ENCODE data around the gene ERCC6. TPM values are rescaled to one million over a fixed set of nuclear protein-coding genes. Genes with fewer than 3 reads are reported as not detected.

The ERCC6 gene
- total RNA-seq, 4 donors from 2014 or later: 16.0 to 34.0 (median 22.4) TPM

DNA sequence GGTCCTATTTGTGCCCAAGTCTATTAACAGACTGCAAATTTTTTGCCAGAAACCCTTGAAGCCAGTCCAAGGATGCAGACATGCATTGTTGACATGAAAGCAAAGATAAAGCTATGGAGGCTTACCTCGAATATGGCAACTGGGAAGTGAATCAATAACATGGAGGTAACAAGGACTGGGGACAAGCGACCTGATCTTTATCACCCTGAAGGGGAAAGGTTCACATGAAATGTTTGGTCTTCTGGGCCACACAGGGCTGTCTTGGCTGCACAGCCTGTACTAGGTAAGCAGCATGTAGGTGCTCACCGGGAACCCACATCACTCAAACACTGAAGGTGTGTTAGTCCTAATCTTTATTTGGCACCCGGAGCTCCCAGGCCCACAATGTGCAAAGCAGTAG lies 17.9 kb downstream of the ERCC6 start:
- H3K9me3 ChIP-seq: no peaks in the 10 kb centered on the region
- WGBS, 2 donors (ENCODE audit: low coverage in 1 of 2): 67% methylated on average over 4 of the region's 4 CpGs; no CpG with 5 or more reads in 1 of the 2 donors
- in situ Hi-C loops (cut with MboI; ENCODE audit: low pct_ligation_motif_present in 1 of 4, low pct_unique_long_range_greater_than_20kb in 1 of 4, low sequenced_read_pairs in 3 of 4) (loop anchor here (25.0 kb wide), 2 partner anchors 534 to 859 kb away; no protein-coding TSS in a partner anchor), intact Hi-C loops (cut with DNase I; ENCODE audit: low total_unique reads) (no loop called here)
- H3K27me3 ChIP-seq: no peaks in the 10 kb centered on the region
- TF ChIP-seq POLR2A (IDR thresholded peaks at IDR 0.05): no peak
- no peak for TF ChIP-seq CTCF (IDR thresholded peaks at IDR 0.05)
- no peak for TF ChIP-seq EP300 (IDR thresholded peaks at IDR 0.05; ENCODE audit: low read depth)
- TF ChIP-seq POLR2AphosphoS5 (IDR thresholded peaks at IDR 0.05): no peak
- H3K4me3 ChIP-seq: no peak overlapping the region
- H3K36me3 ChIP-seq: peaks cover 0 to 15% (median 6%) of the 10 kb centered on the region in 4 donors
- no peaks in the 10 kb centered on the region for H3K4me1 ChIP-seq
- DNase-seq: no peak
- H3K27ac ChIP-seq: no peak overlapping the region

- in situ Hi-C loops (cut with MboI; ENCODE audit: low pct_ligation_motif_present in 1 of 4, low pct_unique_long_range_greater_than_20kb in 1 of 4, low sequenced_read_pairs in 3 of 4) (loop anchor here (25.0 kb wide), 2 partner anchors 533 to 858 kb away; no protein-coding TSS in a partner anchor), intact Hi-C loops (cut with DNase I; ENCODE audit: low total_unique reads) (no loop called here)
- Histone ChIP-seq H3K9me3 (no peaks in the 10 kb centered on the region), H3K36me3 (peaks cover 0 to 12% (median 4%) of the 10 kb centered on the region in 4 donors), H3K4me3 (no peak overlapping the region), H3K4me1 (no peaks in the 10 kb centered on the region), H3K27ac (no peak overlapping the region), H3K27me3 (no peaks in the 10 kb centered on the region)
- 71% methylated on average over 8 of the region's 8 CpGs; no CpG with 5 or more reads in 1 of the 2 donors for WGBS, 2 donors (ENCODE audit: low coverage in 1 of 2)
- DNase-seq: no peak
- TF ChIP-seq POLR2A (IDR thresholded peaks at IDR 0.05): no peak
- no peak for TF ChIP-seq CTCF (IDR thresholded peaks at IDR 0.05)
- no peak for TF ChIP-seq POLR2AphosphoS5 (IDR thresholded peaks at IDR 0.05)
- TF ChIP-seq EP300 (IDR thresholded peaks at IDR 0.05; ENCODE audit: low read depth): no peak
These were observed 18.7 kb downstream of the ERCC6 start for GRCh38 chr10:49520122-49520775.

DNA sequence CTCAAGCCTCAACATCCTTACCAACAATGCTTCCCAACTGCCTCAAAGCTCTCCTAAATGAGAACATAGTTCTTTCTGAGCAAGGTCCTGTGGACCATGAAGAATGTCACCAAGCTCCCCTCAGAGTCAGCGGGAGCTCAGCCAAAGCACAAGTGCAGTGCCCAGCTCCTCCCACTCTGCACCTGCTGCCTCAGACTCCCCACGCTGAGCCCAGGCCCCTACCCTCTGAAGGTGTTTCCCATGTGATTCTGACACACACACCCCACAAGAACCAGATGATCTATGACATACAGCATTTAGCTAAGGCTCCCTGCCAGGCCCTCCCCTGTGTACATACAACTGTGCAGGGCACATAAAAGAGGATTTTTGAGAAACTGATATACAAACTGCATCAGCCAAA lies 19.2 kb downstream of the ERCC6 start:
- in situ Hi-C loops (cut with MboI; ENCODE audit: low pct_ligation_motif_present in 1 of 4, low pct_unique_long_range_greater_than_20kb in 1 of 4, low sequenced_read_pairs in 3 of 4): loop anchor here (10.0 to 25.0 kb wide), 3 partner anchors 105 to 857 kb away; no protein-coding TSS in a partner anchor
- no peaks in the 10 kb centered on the region for H3K27me3 ChIP-seq
- intact Hi-C loops (cut with DNase I; ENCODE audit: low total_unique reads): loop anchor here (5.0 kb wide), 1 partner anchor 112 kb away; no protein-coding TSS in a partner anchor
- 55 to 60% methylated on average over 1 to 2 of the region's 2 CpGs for WGBS, 2 donors (ENCODE audit: low coverage in 1 of 2)
- TF ChIP-seq CTCF (IDR thresholded peaks at IDR 0.05) (no peak), POLR2A (IDR thresholded peaks at IDR 0.05) (no peak), POLR2AphosphoS5 (IDR thresholded peaks at IDR 0.05) (no peak), EP300 (IDR thresholded peaks at IDR 0.05; ENCODE audit: low read depth) (no peak)
- peaks cover 0 to 12% (median 4%) of the 10 kb centered on the region in 4 donors for H3K36me3 ChIP-seq
- no peak for DNase-seq
- no peak overlapping the region for H3K27ac ChIP-seq
- H3K4me3 ChIP-seq: no peak overlapping the region
- no peaks in the 10 kb centered on the region for H3K9me3 ChIP-seq
- no peaks in the 10 kb centered on the region for H3K4me1 ChIP-seq

GRCh38 chr10:49518982-49519578 lies 19.8 kb downstream of the ERCC6 start:
- 58 to 61% methylated on average over 3 of the region's 3 CpGs for WGBS, 2 donors (ENCODE audit: low coverage in 1 of 2)

More at GRCh38 chr10:49518982-49519578, 19.8 kb downstream of the ERCC6 start:
- H3K27ac ChIP-seq: no peak overlapping the region
- no peak for DNase-seq
- H3K36me3 ChIP-seq: peaks cover 0 to 5% (median 2%) of the 10 kb centered on the region in 4 donors
- in situ Hi-C loops (cut with MboI; ENCODE audit: low pct_ligation_motif_present in 1 of 4, low pct_unique_long_range_greater_than_20kb in 1 of 4, low sequenced_read_pairs in 3 of 4): loop anchor here (10.0 to 25.0 kb wide), 3 partner anchors 104 to 857 kb away; no protein-coding TSS in a partner anchor
- intact Hi-C loops (cut with DNase I; ENCODE audit: low total_unique reads): loop anchor here (5.0 kb wide), 1 partner anchor 112 kb away; no protein-coding TSS in a partner anchor
- H3K4me3 ChIP-seq: no peak overlapping the region
- no peaks in the 10 kb centered on the region for H3K9me3 ChIP-seq
- no peaks in the 10 kb centered on the region for H3K4me1 ChIP-seq
- H3K27me3 ChIP-seq: no peaks in the 10 kb centered on the region
- peak; percentile 53 to 62 (median 59) for TF ChIP-seq CTCF (IDR thresholded peaks at IDR 0.05)
- TF ChIP-seq EP300 (IDR thresholded peaks at IDR 0.05; ENCODE audit: low read depth): no peak

Data from transverse colon (tissue), 4 donors.